Right lobe of liver (tissue), 6 donors: ENCODE data around the gene GDPGP1. TPM values are rescaled to one million over a fixed set of nuclear protein-coding genes. Genes with fewer than 3 reads are reported as not detected.

Source experiments
- ATAC-seq, 4 donors: fragments of 200-7000 bp; cut with Tn5 transposase; one replicate each; pipeline ENCODE4 v1.9.1; 2020; ENCODE audit warnings: mild to moderate bottlenecking in 4 of 4, moderate library complexity in 4 of 4
- DNase-seq, 3 donors: peaks; one replicate each; pipeline ENCODE4 v3.0.0-alpha.2; 2020
- H3K27ac ChIP-seq, 3 donors: fragments of 200-600 bp; one replicate each; pipeline ENCODE4 v1.8.0; 2022
- H3K27me3 ChIP-seq, 2 donors: fragments of 200-600 bp; one replicate each; pipeline ENCODE4 v1.8.0; 2022
- H3K36me3 ChIP-seq, 4 donors: fragments of 200-600 bp; sonication (generic) in 1 of 4; one replicate each; pipeline versions ENCODE4 v1.5.1 to v1.8.0; 2017 to 2022; ENCODE audit warnings: control low read depth in 1 of 4
- H3K4me1 ChIP-seq, 4 donors: fragments of 200-600 bp; sonication (generic) in 1 of 4; one replicate each; pipeline versions ENCODE4 v1.5.1 to v1.8.0; 2017 to 2022; ENCODE audit warnings: control low read depth in 1 of 4
- H3K4me3 ChIP-seq, 3 donors: fragments of 200-600 bp; one replicate each; pipeline ENCODE4 v1.8.0; 2022
- H3K9me3 ChIP-seq, 4 donors: fragments of 200-600 bp; sonication (generic) in 1 of 4; one replicate each; pipeline versions ENCODE4 v1.5.1 to v1.8.0; 2017 to 2022; ENCODE audit warnings: control low read depth in 1 of 4
- POLR2A ChIP-seq: fragments of 450-650 bp; IDR thresholded peaks from one replicate; pipeline ENCODE4 v1.6.1; 2017; ENCODE audit warnings: antibody characterized with exemption, mild to moderate bottlenecking
- WGBS: methylation state at CpG from one replicate; pipeline ENCODE4 v1.1.6; 2018; ENCODE audit warnings: low coverage, low lambda C conversion rate; ENCODE audit not compliant: insufficient coverage; ENCODE audit errors: missing lambda C conversion rate; 5-methylcytosine and 5-hydroxymethylcytosine counted together
- intact Hi-C, 2 donors: fragments of 100-400 bp; cut with DNase I; formaldehyde crosslinking; loops; one replicate each; pipeline versions ENCODE4 v1.11.2 to v1.14.1; 2022
- total RNA-seq, 6 experiments: library from RNA; depleted of rRNA in 2 of 6; stranded (reverse); fragments of >200 nt in 2 of 6; fragmentation: NEBNext Ultra II Directional in 3 of 6; extraction: Animal tissue kit (Norgen Biotek cat#: 25700) in 3 of 6; gene quantifications; one replicate each; pipeline versions ENCODE4 v1.1.0 to v1.2.4, GENCODE V29; 2016 to 2023
- TF ChIP-seq, protein P1 (sequence below), 4 donors: fragments of 200-600 bp in 3 of 4; fragments of 450-650 bp in 1 of 4; IDR thresholded peaks; one replicate each; pipeline versions ENCODE4 v1.5.1 to v1.8.0; 2016 to 2022; ENCODE audit warnings: antibody characterized with exemption in 4 of 4, mild to moderate bottlenecking in 2 of 4
- donor health status: DM: no; HTN: yes; CAD: no.
- donor health status: DM: no; HTN: no; CAD: no.
- donor health status: DM: no; HTN: no; CAD: no.
- donor health status: DM: no; HTN: yes; CAD: no.
- donor health status: DM: no; HTN: yes; CAD: no.

GDPGP1 gene
- total RNA-seq, 6 experiments from 2014 or later: 3.6 to 13.6 (median 7.3) TPM

DNA sequence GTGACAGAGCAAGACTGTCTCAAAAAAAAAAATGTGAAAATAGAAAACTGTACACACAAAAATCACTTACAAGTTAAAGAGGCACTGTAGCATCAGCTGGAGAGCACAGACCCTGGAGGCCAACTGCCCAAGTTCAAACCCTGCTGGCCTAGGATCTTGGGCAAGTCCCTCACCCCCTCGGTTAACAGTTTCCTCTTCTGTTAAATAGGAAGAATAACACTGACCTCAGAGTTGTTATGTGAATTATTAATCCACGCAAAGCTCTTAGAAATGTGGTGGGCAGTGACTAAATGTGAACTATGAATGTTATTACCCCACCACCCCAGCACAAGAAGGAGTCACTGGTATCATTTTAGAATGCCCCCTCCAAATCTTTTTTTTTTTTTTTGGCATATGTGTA, 11.5 kb upstream of the GDPGP1 start:
- no peak overlapping the region for H3K27ac ChIP-seq
- WGBS: 63% methylated on average over 2 of the region's 2 CpGs
- intact Hi-C loops: loop anchor here in 1 of 2 donors (10.0 kb wide), 1 partner anchor 78 kb away; no protein-coding TSS in a partner anchor
- H3K27me3 ChIP-seq: no peaks in the 10 kb centered on the region
- H3K9me3 ChIP-seq: no peaks in the 10 kb centered on the region
- ATAC-seq (no peak), DNase-seq (no peak)
- H3K36me3 ChIP-seq: peaks cover 6 to 61% (median 29%) of the 10 kb centered on the region in 4 donors
- peaks cover 0 to 11% (median 0%) of the 10 kb centered on the region in 4 donors for H3K4me1 ChIP-seq
- no peak for TF ChIP-seq POLR2A
- TF ChIP-seq, protein P1, sequence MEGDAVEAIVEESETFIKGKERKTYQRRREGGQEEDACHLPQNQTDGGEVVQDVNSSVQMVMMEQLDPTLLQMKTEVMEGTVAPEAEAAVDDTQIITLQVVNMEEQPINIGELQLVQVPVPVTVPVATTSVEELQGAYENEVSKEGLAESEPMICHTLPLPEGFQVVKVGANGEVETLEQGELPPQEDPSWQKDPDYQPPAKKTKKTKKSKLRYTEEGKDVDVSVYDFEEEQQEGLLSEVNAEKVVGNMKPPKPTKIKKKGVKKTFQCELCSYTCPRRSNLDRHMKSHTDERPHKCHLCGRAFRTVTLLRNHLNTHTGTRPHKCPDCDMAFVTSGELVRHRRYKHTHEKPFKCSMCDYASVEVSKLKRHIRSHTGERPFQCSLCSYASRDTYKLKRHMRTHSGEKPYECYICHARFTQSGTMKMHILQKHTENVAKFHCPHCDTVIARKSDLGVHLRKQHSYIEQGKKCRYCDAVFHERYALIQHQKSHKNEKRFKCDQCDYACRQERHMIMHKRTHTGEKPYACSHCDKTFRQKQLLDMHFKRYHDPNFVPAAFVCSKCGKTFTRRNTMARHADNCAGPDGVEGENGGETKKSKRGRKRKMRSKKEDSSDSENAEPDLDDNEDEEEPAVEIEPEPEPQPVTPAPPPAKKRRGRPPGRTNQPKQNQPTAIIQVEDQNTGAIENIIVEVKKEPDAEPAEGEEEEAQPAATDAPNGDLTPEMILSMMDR (IDR thresholded peaks at IDR 0.05): no peak
- H3K4me3 ChIP-seq: no peak overlapping the region

DNA sequence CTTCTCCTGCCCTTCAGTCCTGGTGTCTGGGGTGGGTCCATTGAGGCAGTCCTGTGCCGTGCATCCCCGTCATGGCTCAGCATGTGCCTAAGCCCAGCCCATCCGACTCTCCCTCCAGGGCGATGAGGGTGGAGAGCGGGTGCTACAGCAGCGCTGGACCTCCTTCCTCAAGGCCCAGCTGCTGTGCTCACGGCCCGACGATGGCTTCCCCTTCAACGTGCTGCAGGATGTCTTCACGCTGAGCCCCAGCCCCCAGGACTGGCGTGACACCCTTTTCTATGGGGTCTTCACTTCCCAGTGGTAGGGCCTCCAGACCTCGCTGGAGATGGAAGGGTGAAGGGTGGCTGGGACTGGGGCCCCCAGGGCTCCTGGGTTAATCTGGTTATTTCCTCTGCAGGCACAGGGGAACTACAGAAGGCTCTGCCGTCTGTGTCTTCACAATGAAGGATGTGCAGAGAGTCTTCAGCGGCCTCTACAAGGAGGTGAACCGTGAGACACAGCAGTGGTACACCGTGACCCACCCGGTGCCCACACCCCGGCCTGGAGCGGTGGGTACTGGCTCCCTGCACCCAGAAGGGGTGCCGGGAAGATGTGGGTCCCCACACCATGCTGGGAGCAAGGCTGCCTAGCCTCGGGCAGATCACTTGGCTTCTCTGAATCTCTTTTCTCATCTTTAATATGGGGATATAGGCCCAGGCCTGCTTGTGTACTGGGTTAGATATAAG, 10.4 kb upstream of the GDPGP1 start:
- no peak overlapping the region for H3K4me3 ChIP-seq
- peaks cover 0 to 11% (median 0%) of the 10 kb centered on the region in 4 donors for H3K4me1 ChIP-seq
- no peak for ATAC-seq
- H3K9me3 ChIP-seq: no peaks in the 10 kb centered on the region
- no peaks in the 10 kb centered on the region for H3K27me3 ChIP-seq
- no peak overlapping the region for H3K27ac ChIP-seq
- TF ChIP-seq POLR2A: no peak
- TF ChIP-seq, protein P1 (IDR thresholded peaks at IDR 0.05): no peak
- DNase-seq: no peak
- peaks cover 11 to 69% (median 33%) of the 10 kb centered on the region in 4 donors for H3K36me3 ChIP-seq
- intact Hi-C loops: loop anchor here in 1 of 2 donors (10.0 kb wide), 1 partner anchor 79 kb away; no protein-coding TSS in a partner anchor
- WGBS: 76% methylated on average over 5 of the region's 22 CpGs

DNA sequence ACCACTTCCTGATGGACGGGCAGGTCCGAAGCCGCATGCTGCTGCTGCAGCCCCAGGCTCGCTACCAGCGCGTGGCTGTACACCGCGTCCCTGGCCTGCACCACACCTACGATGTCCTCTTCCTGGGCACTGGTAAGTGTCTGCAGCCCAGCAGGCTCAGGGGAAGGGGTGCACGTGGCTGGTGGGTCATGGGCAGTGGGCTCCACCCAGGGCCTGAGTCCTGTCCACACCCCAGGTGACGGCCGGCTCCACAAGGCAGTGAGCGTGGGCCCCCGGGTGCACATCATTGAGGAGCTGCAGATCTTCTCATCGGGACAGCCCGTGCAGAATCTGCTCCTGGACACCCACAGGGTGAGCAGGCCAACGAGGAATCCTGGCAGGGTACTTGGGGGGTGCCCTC, 9.0 kb upstream of the GDPGP1 start:
- 77% methylated on average over 3 of the region's 17 CpGs for WGBS
- H3K27me3 ChIP-seq: no peaks in the 10 kb centered on the region
- DNase-seq (no peak), ATAC-seq (no peak)
- peaks cover 0 to 20% (median 4%) of the 10 kb centered on the region in 4 donors for H3K4me1 ChIP-seq
- TF ChIP-seq POLR2A: no peak
- TF ChIP-seq, protein P1 (IDR thresholded peaks at IDR 0.05): no peak
- intact Hi-C loops: loop anchor here in 1 of 2 donors (10.0 kb wide), 1 partner anchor 80 kb away; no protein-coding TSS in a partner anchor
- H3K36me3 ChIP-seq: peaks cover 12 to 78% (median 39%) of the 10 kb centered on the region in 4 donors
- H3K4me3 ChIP-seq: no peak overlapping the region
- no peak overlapping the region for H3K27ac ChIP-seq
- H3K9me3 ChIP-seq: no peaks in the 10 kb centered on the region

DNA sequence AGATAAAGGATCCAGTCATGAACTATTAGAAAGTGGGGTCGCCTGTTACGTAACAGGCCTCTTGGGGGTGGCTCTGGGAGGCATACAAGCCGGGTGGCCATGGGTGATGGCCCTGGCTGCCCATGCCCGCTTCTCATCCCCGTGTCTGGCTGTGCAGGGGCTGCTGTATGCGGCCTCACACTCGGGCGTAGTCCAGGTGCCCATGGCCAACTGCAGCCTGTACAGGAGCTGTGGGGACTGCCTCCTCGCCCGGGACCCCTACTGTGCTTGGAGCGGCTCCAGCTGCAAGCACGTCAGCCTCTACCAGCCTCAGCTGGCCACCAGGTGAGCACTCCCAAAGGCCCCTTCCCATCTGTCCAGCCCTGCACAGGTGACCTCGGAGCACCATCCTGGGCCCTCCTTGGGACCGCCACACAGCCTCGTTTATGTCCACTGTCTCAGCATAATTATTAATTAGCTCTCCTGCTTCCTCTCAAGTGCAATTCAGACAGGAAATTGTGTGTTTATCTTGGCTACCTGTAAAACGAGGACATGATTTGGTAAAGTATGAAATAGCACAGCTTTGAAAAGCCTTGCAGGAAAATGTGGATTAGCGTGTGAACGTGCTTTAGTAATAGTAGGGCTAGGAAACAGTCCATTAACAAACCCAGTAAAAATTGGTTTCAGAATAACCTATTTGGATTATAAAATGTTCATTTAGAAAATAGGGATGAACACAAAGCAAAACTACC, 8.3 kb upstream of the GDPGP1 start:
- Histone ChIP-seq H3K9me3 (no peaks in the 10 kb centered on the region), H3K27ac (no peak overlapping the region), H3K36me3 (peaks cover 14 to 83% (median 42%) of the 10 kb centered on the region in 4 donors), H3K27me3 (no peaks in the 10 kb centered on the region), H3K4me1 (peaks cover 0 to 24% (median 7%) of the 10 kb centered on the region in 4 donors), H3K4me3 (no peak overlapping the region)
- intact Hi-C loops: loop anchor here in 1 of 2 donors (10.0 kb wide), 1 partner anchor 81 kb away; no protein-coding TSS in a partner anchor
- ATAC-seq: no peak
- 70% methylated on average over 7 of the region's 18 CpGs for WGBS
- no peak for DNase-seq
- no peak for TF ChIP-seq POLR2A
- TF ChIP-seq, protein P1 (IDR thresholded peaks at IDR 0.05): no peak
